Esophagus squamous epithelium (tissue), 5 donors: Measurements from ENCODE around the gene NRARP. TPM values are rescaled to one million over a fixed set of nuclear protein-coding genes. Genes with fewer than 3 reads are reported as not detected.
A peak's percentile ranks its signal among the peaks of the same experiment; 100 is the strongest.

Experiments
- DNase-seq: peaks from one replicate; lab custom pipeline; 2025; lab: John Stamatoyannopoulos, UW
- H3K27ac ChIP-seq, 4 donors: fragments of 200-600 bp; sonication (generic); one replicate each; pipeline ENCODE4 v1.5.1; 2016 to 2019; ENCODE audit warnings: mild to moderate bottlenecking in 1 of 4
- H3K27me3 ChIP-seq, 4 donors: fragments of 200-600 bp; sonication (generic); 1 replicate in 3 of 4; 2 replicates in 1 of 4; pipeline versions ENCODE4 v1.5.1 to v1.6.0; 2017 to 2021; ENCODE audit warnings: antibody characterized with exemption in 1 of 4
- H3K36me3 ChIP-seq, 3 donors: fragments of 200-600 bp; sonication (generic); one replicate each; pipeline ENCODE4 v1.5.1; 2016 to 2019
- H3K4me1 ChIP-seq, 3 donors: fragments of 200-600 bp; sonication (generic); one replicate each; pipeline ENCODE4 v1.5.1; 2017 to 2019
- H3K4me3 ChIP-seq, 4 donors: fragments of 200-600 bp; sonication (generic); 1 replicate in 3 of 4; 2 replicates in 1 of 4; pipeline ENCODE4 v1.5.1; 2016 to 2019; ENCODE audit warnings: mild to moderate bottlenecking in 2 of 4, moderate library complexity in 1 of 4
- H3K9me3 ChIP-seq, 3 donors: fragments of 200-600 bp; sonication (generic); one replicate each; pipeline ENCODE4 v1.5.1; 2016 to 2019
- POLR2A ChIP-seq, 4 donors: fragments of 450-650 bp; IDR thresholded peaks; one replicate each; pipeline ENCODE4 v1.6.1; 2017; ENCODE audit warnings: antibody characterized with exemption in 4 of 4, mild to moderate bottlenecking in 4 of 4, moderate library complexity in 3 of 4
- WGBS, 2 donors: methylation state at CpG; one replicate each; pipeline ENCODE4 v1.1.5; 2018; 5-methylcytosine and 5-hydroxymethylcytosine counted together
- intact Hi-C: fragments of 100-400 bp; cut with DNase I; formaldehyde crosslinking; loops from one replicate; pipeline ENCODE4 v1.15.0; 2022
- total RNA-seq, 4 donors: library from RNA; depleted of rRNA; stranded (reverse); fragments of >200 nt; gene quantifications; one replicate each; pipeline ENCODE4 v1.1.0, GENCODE V29; 2016
- TF ChIP-seq, protein P1 (sequence below), 6 experiments: fragments of 450-650 bp in 4 of 6; fragments of 200-600 bp in 2 of 6; sonication (generic) in 2 of 6; IDR thresholded peaks; one replicate each; pipeline ENCODE4 v1.5.1; 2016 to 2019; ENCODE audit warnings: antibody characterized with exemption in 6 of 6, mild to moderate bottlenecking in 4 of 6, moderate library complexity in 4 of 6
- donor health status: DM: yes; HTN: yes; CAD: no.

NRARP gene
- 10 to 100 TPM; 19.6 to 33.9 (median 27.5) TPM for total RNA-seq

DNA sequence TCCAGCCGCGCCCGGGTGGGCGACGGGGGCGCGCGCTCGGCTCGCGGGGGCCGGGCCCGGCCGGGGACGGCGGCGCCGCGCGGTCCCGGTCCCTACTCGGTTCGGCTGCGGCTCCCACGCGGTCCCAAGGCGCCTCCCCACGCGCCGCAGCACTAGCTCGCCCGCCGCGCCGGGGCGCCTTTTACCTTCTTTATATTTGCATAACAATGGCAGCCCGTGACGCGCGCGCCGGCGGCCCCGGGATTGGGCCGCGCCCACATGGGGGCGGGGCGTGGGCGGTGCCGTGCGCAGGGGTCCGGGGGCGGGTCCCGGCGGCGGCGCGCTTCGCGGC, at the start of gene NRARP:
NRARP (minus strand) TSS at position 154 of the 331 bp plus-strand sequence. CDS start 343 bp downstream, outside the sequence.
- Histone ChIP-seq H3K36me3 (peaks cover 0 to 15% (median 0%) of the 10 kb centered on the region in 3 donors), H3K9me3 (no peaks in the 10 kb centered on the region), H3K4me3 (peak within 1 kb of the TSS; percentile 53 to 79 (median 58)), H3K27ac (peak within 1 kb of the TSS; percentile 84 to 94 (median 90)), H3K4me1 (peaks cover 65 to 94% (median 68%) of the 10 kb centered on the region in 3 donors), H3K27me3 (peaks cover 0 to 73% (median 2%) of the 10 kb centered on the region in 4 donors)
- DNase-seq, result peak; percentile 64
- intact Hi-C loops, result no loop called here
- WGBS, 2 donors, result no CpG with 5 or more reads among the region's 60 CpGs
- TF ChIP-seq POLR2A (IDR thresholded peaks at IDR 0.05), result peak in 3 of 4 donors; percentile 75 to 96 (median 79)
- TF ChIP-seq, protein P1, sequence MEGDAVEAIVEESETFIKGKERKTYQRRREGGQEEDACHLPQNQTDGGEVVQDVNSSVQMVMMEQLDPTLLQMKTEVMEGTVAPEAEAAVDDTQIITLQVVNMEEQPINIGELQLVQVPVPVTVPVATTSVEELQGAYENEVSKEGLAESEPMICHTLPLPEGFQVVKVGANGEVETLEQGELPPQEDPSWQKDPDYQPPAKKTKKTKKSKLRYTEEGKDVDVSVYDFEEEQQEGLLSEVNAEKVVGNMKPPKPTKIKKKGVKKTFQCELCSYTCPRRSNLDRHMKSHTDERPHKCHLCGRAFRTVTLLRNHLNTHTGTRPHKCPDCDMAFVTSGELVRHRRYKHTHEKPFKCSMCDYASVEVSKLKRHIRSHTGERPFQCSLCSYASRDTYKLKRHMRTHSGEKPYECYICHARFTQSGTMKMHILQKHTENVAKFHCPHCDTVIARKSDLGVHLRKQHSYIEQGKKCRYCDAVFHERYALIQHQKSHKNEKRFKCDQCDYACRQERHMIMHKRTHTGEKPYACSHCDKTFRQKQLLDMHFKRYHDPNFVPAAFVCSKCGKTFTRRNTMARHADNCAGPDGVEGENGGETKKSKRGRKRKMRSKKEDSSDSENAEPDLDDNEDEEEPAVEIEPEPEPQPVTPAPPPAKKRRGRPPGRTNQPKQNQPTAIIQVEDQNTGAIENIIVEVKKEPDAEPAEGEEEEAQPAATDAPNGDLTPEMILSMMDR (IDR thresholded peaks at IDR 0.05), result no peak

GRCh38 chr9:137350696-137351584, 48.9 kb upstream of the NRARP start:
- DNase-seq, result no peak
- Histone ChIP-seq H3K36me3 (peaks cover 0 to 29% (median 0%) of the 10 kb centered on the region in 3 donors), H3K27ac (no peak overlapping the region), H3K4me3 (no peak overlapping the region), H3K9me3 (peaks cover 0 to 13% (median 2%) of the 10 kb centered on the region in 3 donors), H3K4me1 (peaks cover 0 to 12% (median 0%) of the 10 kb centered on the region in 3 donors), H3K27me3 (no peaks in the 10 kb centered on the region)
- TF ChIP-seq, protein P1 (IDR thresholded peaks at IDR 0.05), result no peak
- no peak for TF ChIP-seq POLR2A (IDR thresholded peaks at IDR 0.05)
- 85 to 90% methylated on average over 3 to 4 of the region's 30 CpGs for WGBS, 2 donors
- intact Hi-C loops, result no loop called here

- no peak overlapping the region for H3K4me3 ChIP-seq
- H3K4me1 ChIP-seq, result peaks cover 0 to 8% (median 0%) of the 10 kb centered on the region in 3 donors
- no peak overlapping the region for H3K27ac ChIP-seq
- TF ChIP-seq, protein P1 (IDR thresholded peaks at IDR 0.05), result no peak
- no peak for TF ChIP-seq POLR2A (IDR thresholded peaks at IDR 0.05)
- WGBS, 2 donors, result no CpG with 5 or more reads among the region's 27 CpGs
- DNase-seq, result no peak
- H3K9me3 ChIP-seq, result peaks cover 0 to 8% (median 0%) of the 10 kb centered on the region in 3 donors
- intact Hi-C loops, result no loop called here
- no peaks in the 10 kb centered on the region for H3K27me3 ChIP-seq
- H3K36me3 ChIP-seq, result peaks cover 0 to 29% (median 0%) of the 10 kb centered on the region in 3 donors
These were observed 47.5 kb upstream of the NRARP start for GRCh38 chr9:137349471-137350033.

DNA sequence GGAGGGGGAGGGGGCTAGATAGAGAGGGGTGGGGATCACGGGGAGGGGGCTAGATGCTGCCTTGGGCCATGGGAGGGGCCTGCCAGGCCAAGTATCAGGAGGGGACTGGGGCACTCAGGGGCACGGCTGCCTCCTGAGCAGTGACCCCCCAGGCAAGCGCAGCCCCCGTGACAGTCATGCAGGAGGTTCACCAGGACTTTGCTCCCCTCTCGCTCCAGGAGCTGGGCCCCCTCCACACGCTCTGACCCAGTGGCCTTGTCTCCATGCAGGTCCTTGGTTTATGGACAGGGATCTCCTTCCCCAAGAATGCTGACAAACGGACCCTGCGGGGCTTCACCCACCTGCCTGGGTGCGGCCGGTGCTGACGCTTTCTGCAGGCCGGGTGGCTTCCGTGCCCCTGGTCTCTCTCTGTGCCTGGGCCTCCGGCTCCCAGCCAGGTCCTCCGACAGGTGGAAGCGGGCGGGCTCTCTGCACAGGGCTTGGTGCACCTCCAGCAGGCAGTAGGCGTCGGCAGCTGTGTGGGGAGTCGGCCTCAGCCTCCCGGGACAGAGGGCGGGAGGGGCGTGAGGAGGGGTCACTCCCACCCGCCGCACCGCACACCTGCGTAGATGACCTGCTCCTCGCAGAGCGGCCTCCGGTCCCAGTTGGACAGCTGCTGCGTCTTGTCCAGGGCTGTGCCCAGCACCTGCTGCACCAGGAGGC, 46.8 kb upstream of the NRARP start:
- H3K36me3 ChIP-seq, result peaks cover 0 to 29% (median 0%) of the 10 kb centered on the region in 3 donors
- no peaks in the 10 kb centered on the region for H3K27me3 ChIP-seq
- H3K4me3 ChIP-seq, result no peak overlapping the region
- no peak for DNase-seq
- intact Hi-C loops, result no loop called here
- WGBS, 2 donors, result 92 to 98% methylated on average over 4 to 7 of the region's 31 CpGs
- peaks cover 0 to 8% (median 0%) of the 10 kb centered on the region in 3 donors for H3K4me1 ChIP-seq
- TF ChIP-seq, protein P1 (IDR thresholded peaks at IDR 0.05), result no peak
- TF ChIP-seq POLR2A (IDR thresholded peaks at IDR 0.05), result no peak
- no peak overlapping the region for H3K27ac ChIP-seq
- H3K9me3 ChIP-seq, result peaks cover 0 to 8% (median 0%) of the 10 kb centered on the region in 3 donors
